HG03280 (cell line): Measurements from ENCODE around the gene SLC4A9.
A peak's percentile ranks its signal among the peaks of the same experiment; 100 is the strongest.
"Not testable (repeated sequence)": the region's sequence is repeated elsewhere in the genome, so short reads cannot be mapped to it uniquely, and the experiment has no call there.

Source experiments
- ATAC-seq: cut with Tn5 transposase; IDR thresholded peaks from one replicate; pipeline ENCODE4 v1.9.1; 2021; ENCODE audit warnings: mild to moderate bottlenecking, moderate library complexity; ENCODE audit not compliant: unreplicated experiment

Gene SLC4A9

DNA sequence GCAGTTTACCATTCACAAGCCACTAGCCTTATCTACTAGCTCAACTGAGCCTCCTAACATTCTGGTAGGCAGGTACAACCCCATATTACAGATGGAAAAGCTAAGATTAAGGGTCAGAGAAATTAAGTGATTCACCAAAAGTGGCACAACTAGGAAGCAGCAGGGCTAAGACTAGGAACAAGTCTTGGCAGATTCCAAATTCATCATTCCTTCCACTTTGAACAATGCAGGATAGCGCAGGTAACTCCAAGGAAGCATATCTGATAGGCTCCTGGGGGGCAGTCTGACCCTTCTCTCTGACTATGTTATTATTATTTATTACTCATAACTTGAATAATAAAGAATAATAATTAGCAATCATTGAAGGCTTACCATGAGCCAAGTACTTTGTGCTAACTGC, 22.1 kb upstream of the SLC4A9 start:
- ATAC-seq: no peak

- ATAC-seq: no peak
Observed at GRCh38 chr5:140338336-140338735, 21.7 kb upstream of the SLC4A9 start.

GRCh38 chr5:140338908-140339307, 21.1 kb upstream of the SLC4A9 start:
- no peak for ATAC-seq

GRCh38 chr5:140339636-140340035, 20.4 kb upstream of the SLC4A9 start:
- no peak for ATAC-seq

DNA sequence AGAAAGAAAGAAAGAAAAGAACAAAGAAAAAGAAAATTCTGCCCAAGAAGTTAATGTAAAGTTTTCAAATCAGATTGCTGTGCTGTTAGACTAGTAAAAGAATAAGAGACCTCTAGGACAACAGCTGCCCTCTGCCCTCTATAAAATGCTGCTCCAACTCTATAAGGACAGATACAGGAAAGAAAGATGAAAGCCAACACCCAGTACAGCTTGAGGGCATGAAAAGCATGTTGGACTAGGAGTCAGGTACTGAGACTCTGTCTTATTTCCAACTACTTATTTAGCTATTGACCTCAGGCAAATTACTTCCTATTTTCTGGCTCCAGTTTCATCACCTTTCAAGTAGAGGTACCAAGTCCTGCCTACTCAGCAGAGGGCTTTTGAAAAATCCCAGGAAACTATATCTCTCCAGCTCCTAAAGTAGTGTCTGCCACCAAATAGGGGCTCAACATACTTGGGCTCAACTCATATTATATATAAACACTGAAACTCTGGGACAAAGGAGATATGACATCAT, 19.3 kb upstream of the SLC4A9 start:
- ATAC-seq: no peak

- ATAC-seq: no peak
Observed at GRCh38 chr5:140341591-140341990, 18.4 kb upstream of the SLC4A9 start.

GRCh38 chr5:140342287-140342686, 17.7 kb upstream of the SLC4A9 start:
- no peak for ATAC-seq

- no peak for ATAC-seq
Observed at GRCh38 chr5:140342896-140343295, 17.1 kb upstream of the SLC4A9 start.

DNA sequence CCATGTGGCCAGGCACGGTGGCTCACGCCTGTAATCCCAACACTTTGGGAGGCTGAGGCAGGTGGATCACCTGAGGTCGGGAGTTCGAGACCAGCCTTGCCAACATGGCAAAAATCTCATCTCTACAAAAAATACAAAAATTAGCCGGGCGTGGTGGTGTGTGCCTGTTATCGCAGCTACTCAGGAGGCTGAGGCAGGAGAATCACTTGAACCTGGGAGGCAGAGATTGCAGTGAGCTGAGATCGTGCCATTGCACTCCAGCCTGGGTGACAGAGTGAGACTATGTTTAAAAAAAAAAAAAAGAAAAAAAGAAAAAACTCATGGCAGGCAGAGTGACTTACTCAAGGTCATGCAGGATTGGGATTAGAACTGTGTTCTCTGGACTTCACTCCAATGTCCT, 16.1 kb upstream of the SLC4A9 start:
- not testable (repeated sequence) for ATAC-seq

DNA sequence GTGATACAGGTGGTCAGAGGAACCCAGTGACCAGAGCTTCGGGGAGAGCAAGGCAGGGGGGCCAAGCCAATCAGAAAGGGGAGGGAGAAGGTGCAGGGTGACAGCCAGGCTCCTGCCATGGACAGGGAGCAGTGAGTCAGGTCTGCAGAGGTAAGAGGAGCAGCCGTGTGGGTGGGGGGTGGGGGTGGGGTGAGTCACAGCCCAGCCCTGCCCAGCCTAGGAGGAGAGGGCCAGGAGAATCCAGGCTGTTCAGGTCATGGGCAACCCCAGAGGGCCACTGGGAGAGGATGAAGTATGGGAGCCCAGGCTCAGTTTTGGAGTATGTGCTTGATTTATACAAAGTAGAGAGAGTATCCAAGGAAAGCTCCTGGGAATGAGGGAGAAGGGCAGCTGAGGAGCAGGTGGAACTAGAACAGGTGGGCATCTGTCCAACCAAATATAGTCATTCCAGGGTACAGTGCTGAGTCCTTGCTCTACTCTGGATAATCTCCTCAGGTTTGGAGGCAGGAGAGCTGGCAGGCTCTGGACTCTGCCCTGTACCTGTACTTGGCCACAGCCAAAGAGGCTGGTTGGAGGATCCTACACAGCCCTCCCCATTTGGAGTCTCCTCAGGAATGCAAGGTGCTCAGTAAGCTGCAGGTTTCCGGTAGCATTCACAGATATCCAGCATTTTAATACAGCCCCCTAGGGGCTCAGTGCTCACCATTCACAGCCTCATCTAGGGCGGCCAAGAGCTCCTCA, 15.1 kb upstream of the SLC4A9 start:
- no peak for ATAC-seq

- no peak for ATAC-seq
Observed at GRCh38 chr5:140345919-140346347, 14.1 kb upstream of the SLC4A9 start.

- peak; percentile 75 for ATAC-seq
Observed at GRCh38 chr5:140346348-140347221, 13.4 kb upstream of the SLC4A9 start, which contains the start of gene HBEGF. Gene HBEGF, minus strand, starts transcription at chr5:140346603. Its CDS starts 275 bp downstream, at chr5:140346328.

DNA sequence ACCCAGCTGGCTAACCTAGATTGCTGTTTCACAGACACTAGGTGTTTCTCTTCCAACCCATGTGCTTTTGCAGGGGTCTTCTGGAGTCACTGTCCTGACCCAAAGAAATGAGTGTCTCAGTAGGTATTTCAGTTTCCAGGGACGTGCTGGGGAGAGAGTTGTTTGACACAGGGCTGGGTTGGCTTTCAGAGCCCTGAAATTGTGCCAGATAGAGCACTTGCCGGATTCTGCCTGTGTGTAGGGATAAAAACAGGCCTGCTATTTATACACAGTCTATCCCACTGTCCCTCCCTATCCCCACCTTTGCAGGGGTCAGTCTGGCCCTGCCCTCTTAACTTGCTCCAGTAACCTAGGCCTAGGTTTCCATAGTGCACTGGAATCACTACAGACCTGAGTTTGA, 12.6 kb upstream of the SLC4A9 start:
- no peak for ATAC-seq

DNA sequence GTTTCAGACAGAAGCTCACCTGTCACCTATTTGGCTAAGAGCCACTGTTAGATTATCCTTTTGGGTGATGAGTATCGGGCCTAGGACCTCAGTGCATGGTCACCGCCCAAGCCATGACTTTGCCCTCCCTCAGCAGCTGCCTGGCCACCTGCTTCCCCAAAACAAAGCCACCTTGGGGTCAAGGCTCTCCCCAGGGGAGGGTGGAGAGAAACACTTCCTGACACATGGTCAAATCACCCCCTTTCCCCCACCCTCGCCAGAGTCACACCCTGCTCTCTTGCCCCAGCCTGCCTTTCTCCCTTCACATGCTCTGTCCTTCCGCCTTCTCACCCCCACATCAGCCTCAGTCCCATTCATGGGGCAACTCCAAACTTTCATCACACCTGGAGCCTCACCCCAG, 11.9 kb upstream of the SLC4A9 start:
- no peak for ATAC-seq

GRCh38 chr5:140349244-140349643, 10.8 kb upstream of the SLC4A9 start:
- ATAC-seq: no peak

DNA sequence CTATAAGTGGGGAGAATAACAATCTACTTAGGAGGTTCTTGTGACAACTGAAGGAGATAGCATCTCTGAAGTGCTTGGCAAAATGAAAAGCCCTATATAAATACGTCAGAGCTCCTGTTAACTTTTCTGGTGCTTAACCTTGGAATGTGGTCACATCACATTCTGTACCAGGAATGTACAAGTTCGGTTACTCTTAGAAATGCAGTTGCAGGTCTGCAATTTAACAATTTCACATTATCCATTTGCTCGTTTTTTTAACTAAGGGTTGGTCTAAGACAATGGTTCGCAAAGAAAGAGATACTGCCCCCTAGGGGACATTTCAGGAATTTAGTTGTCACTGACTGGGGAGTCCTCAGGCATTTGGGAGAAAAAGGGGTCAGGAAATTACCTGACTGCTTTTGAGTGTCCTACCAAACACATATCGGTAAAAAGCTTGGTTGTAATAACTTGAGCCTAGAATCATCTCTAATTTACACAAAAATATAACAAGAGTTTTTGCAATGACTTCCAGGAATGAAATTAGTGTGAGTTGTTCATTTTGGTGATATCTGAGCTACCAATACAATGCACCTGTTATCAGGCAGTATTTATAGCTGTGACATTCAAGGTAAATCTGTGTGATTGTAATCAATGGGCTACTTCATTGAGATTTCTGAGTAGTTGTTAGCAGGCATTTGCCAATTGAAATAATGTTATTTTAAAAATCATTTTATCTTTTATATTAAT, 8.2 kb upstream of the SLC4A9 start:
- no peak for ATAC-seq

DNA sequence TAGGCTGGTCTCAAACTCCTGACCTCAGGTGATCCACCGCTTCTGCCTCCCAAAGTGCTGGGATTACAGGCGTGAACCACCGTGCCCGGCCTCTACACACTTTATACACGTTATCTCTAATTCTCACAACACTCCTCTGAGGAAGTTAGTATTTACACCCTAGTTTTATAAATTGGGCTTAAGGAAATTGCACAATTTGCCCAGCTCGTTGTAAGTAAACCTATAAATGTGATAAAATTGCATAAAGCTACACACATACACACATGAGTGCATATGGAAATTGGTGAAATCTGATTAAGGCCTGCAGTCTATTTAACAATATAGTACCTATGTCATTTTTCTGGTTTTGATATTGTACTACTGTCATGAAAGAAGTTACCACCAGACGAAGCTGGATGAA, 4.4 kb upstream of the SLC4A9 start:
- no peak for ATAC-seq

DNA sequence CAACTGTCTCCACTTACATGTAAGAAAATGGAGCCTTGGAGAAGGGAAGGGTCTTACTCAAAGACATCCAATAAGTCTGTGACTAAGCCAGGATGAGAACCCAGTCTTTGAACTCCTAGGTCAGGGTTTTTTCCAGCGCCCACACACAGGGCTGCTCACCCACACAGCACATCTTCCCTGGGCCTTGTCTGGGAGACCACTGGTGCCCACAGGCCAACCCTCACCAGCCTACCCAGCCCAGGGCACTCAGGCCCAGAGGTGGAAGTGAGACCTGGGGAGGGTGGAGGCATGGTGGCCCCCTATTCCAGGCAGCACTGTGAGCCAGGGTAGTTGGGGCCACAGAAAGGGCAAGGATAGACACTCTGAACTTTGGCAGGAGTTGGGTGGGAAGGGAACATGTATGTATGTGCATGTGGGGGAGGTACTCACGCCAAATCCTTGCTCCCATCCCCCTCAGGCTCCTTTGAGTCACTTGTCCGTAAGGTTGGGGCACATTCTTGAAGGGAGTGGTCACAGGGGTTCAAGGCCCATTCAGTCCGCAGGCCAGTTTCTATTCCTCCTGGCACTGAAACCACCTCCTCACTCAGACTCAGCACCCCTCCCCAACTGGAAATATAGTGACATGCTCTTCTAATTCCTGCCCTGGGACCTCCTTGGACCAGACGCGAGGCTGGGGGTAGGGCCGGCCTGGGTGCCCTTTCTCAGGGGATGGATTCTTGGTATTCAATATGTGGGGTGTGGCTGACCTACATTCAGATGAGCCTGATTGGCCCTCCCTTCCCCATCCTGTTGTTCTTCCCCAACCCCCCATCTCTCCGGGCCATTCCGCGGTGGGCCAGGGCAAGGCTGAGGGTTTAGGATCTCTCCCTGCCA, 2.9 kb upstream of the SLC4A9 start:
- ATAC-seq: no peak

DNA sequence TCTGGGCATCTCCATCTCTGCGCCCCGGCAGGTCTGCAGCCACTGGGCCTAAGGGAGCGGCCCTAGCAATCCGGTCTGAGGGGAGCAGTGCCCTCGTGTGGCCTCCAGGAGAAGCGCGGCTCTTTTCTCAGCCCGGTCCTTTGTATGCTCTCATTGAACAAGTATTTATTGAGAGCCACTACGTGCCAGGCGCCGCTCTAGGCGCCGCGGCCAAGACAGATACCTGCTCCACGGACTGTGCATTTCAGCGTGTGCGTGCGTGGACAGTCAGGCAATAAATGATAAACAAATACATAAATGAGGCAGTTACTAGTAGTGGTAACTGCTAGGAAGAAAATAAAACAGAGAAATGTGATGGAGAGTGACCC, 2.3 kb upstream of the SLC4A9 start:
- peak; percentile 89 for ATAC-seq

GRCh38 chr5:140358738-140359310, 1.2 kb upstream of the SLC4A9 start:
- ATAC-seq: no peak
